Vagina (tissue), 2 donors: Measurements from ENCODE around the gene USP8.

ENCODE experiments used
- POLR2A ChIP-seq, 2 donors: fragments of 450-650 bp; IDR thresholded peaks; one replicate each; pipeline ENCODE4 v1.6.1; 2017; ENCODE audit warnings: antibody characterized with exemption in 2 of 2, mild to moderate bottlenecking in 2 of 2, moderate library complexity in 2 of 2
- POLR2AphosphoS5 ChIP-seq, 2 donors: sonication (generic); formaldehyde crosslinking; IDR thresholded peaks; one replicate each; pipeline ENCODE4 v1.9.0; 2017; ENCODE audit warnings: antibody characterized with exemption in 2 of 2, mild to moderate bottlenecking in 2 of 2, low read depth in 1 of 2; ENCODE audit not compliant: insufficient read depth in 1 of 2
- TF ChIP-seq, protein P1 (sequence below), 3 experiments: fragments of 450-650 bp in 2 of 3; fragments of 200-600 bp in 1 of 3; sonication (generic) in 1 of 3; IDR thresholded peaks; one replicate each; pipeline ENCODE4 v1.5.1; 2017 to 2019; ENCODE audit warnings: antibody characterized with exemption in 3 of 3, mild to moderate bottlenecking in 2 of 3, moderate library complexity in 2 of 3

DNA sequence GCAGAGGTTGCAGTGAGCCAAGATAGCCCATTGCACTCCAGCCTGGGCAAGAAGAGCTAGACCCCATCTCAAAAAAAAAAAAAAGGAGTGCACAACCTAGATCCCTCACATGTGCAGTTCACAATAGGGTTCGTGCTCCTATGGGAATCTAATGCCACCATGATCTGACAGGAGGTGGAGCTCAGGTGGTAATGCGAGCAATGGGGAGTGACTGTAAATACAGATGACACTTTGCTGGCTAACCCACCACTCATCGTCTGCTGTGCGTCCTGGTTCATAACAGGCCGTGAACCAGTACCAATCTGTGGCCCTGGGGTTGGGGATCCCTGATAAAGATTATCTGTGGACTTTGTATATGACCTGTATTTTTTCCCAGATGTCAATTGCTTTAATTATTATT is 16.7 kb downstream of the USP8 start:
- TF ChIP-seq, protein P1, sequence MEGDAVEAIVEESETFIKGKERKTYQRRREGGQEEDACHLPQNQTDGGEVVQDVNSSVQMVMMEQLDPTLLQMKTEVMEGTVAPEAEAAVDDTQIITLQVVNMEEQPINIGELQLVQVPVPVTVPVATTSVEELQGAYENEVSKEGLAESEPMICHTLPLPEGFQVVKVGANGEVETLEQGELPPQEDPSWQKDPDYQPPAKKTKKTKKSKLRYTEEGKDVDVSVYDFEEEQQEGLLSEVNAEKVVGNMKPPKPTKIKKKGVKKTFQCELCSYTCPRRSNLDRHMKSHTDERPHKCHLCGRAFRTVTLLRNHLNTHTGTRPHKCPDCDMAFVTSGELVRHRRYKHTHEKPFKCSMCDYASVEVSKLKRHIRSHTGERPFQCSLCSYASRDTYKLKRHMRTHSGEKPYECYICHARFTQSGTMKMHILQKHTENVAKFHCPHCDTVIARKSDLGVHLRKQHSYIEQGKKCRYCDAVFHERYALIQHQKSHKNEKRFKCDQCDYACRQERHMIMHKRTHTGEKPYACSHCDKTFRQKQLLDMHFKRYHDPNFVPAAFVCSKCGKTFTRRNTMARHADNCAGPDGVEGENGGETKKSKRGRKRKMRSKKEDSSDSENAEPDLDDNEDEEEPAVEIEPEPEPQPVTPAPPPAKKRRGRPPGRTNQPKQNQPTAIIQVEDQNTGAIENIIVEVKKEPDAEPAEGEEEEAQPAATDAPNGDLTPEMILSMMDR (IDR thresholded peaks at IDR 0.05): no peak
- no peak for TF ChIP-seq POLR2AphosphoS5 (IDR thresholded peaks at IDR 0.05; ENCODE audit: insufficient read depth in 1 of 2, low read depth in 1 of 2)
- no peak for TF ChIP-seq POLR2A (IDR thresholded peaks at IDR 0.05)
